Tibial artery (tissue), 4 donors: ENCODE measurements around the gene ANKRD33B.

ENCODE experiments used
- DNase-seq, 2 donors: peaks; one replicate each; pipeline ENCODE4 v3.0.0-alpha.2; 2019
- H3K27ac ChIP-seq, 2 donors: fragments of 200-600 bp; sonication (generic) in 1 of 2; 1 replicate in 1 of 2; 2 replicates in 1 of 2; pipeline ENCODE4 v1.5.1; 2018 to 2019; ENCODE audit warnings: mild to moderate bottlenecking in 1 of 2
- H3K27me3 ChIP-seq, 2 donors: fragments of 200-600 bp; sonication (generic) in 1 of 2; one replicate each; pipeline versions ENCODE4 v1.5.1 to v1.6.0; 2016 to 2019
- H3K36me3 ChIP-seq, 3 donors: fragments of 200-600 bp; sonication (generic) in 2 of 3; one replicate each; pipeline ENCODE4 v1.5.1; 2016 to 2019; ENCODE audit warnings: mild to moderate bottlenecking in 2 of 3
- H3K4me1 ChIP-seq, 4 donors: fragments of 200-600 bp; sonication (generic) in 2 of 4; 1 replicate in 3 of 4; 2 replicates in 1 of 4; pipeline ENCODE4 v1.5.1; 2016 to 2019
- H3K4me3 ChIP-seq, 2 donors: fragments of 200-600 bp; sonication (generic) in 1 of 2; 1 replicate in 1 of 2; 2 replicates in 1 of 2; pipeline ENCODE4 v1.5.1; 2018 to 2019; ENCODE audit warnings: mild to moderate bottlenecking in 2 of 2
- H3K9me3 ChIP-seq, 3 donors: fragments of 200-600 bp; sonication (generic) in 1 of 3; one replicate each; pipeline ENCODE4 v1.5.1; 2016 to 2019
- intact Hi-C: fragments of 100-400 bp; cut with DNase I; formaldehyde crosslinking; loops from one replicate; pipeline ENCODE4 v1.15.0; 2023; ENCODE audit warnings: low total_unique reads
- TF ChIP-seq, protein P1 (sequence below), 2 experiments: fragments of 200-600 bp in 1 of 2; fragments of 450-650 bp in 1 of 2; IDR thresholded peaks; one replicate each; pipeline ENCODE4 v1.5.1; 2017 to 2019; ENCODE audit warnings: antibody characterized with exemption in 2 of 2, mild to moderate bottlenecking in 1 of 2, moderate library complexity in 1 of 2

The ANKRD33B gene

DNA sequence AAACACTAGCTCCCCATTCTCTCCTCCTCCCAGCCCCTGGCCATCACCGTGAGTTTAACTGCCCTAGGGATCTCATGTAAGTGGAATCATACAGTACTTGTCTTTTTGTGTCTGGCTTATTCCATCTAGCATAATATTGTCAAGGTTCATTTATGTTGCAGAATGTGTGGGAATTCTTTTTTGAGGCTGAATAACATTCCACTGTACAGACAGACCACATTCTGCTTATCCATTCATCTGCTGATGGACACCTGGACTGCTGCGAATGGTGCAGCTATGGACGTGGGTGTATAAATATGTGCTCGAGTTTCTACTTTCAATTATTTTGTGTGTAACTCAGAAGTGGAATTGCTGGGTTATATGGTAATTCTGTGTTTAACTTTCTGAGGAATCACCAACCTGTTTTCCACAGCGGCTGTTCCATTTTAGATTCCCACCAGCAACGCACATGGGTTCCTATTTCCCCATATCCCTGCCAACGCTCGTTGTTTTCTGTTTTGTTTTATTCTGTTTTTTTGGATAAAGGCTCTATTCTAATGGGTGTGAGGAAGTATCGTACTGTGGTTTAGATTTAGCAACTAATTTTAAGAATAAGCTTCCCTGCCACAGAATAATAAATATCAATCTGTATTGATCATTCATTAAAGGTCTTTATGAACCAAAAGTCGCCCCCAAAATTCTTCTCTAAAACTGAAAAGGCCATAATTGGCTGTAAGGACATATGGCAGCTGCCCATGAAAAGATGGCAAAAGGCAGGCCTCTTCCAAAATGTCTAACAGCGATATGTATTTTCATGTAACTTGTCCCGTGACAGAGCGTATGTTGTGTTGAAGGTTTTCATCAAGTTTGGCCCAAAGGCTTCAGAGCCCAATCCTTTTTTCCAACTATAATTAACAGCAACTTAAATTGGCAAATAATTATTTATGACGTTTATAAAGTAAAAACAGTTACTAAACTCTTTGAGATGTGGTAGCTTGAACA lies 126.9 kb downstream of the ANKRD33B start:
- Histone ChIP-seq H3K9me3 (no peaks in the 10 kb centered on the region), H3K4me1 (no peaks in the 10 kb centered on the region), H3K27me3 (no peaks in the 10 kb centered on the region), H3K27ac (no peak overlapping the region), H3K36me3 (no peaks in the 10 kb centered on the region), H3K4me3 (no peak overlapping the region)
- intact Hi-C loops, result no loop called here
- DNase-seq, result no peak
- TF ChIP-seq, protein P1, sequence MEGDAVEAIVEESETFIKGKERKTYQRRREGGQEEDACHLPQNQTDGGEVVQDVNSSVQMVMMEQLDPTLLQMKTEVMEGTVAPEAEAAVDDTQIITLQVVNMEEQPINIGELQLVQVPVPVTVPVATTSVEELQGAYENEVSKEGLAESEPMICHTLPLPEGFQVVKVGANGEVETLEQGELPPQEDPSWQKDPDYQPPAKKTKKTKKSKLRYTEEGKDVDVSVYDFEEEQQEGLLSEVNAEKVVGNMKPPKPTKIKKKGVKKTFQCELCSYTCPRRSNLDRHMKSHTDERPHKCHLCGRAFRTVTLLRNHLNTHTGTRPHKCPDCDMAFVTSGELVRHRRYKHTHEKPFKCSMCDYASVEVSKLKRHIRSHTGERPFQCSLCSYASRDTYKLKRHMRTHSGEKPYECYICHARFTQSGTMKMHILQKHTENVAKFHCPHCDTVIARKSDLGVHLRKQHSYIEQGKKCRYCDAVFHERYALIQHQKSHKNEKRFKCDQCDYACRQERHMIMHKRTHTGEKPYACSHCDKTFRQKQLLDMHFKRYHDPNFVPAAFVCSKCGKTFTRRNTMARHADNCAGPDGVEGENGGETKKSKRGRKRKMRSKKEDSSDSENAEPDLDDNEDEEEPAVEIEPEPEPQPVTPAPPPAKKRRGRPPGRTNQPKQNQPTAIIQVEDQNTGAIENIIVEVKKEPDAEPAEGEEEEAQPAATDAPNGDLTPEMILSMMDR (IDR thresholded peaks at IDR 0.05), result no peak

DNA sequence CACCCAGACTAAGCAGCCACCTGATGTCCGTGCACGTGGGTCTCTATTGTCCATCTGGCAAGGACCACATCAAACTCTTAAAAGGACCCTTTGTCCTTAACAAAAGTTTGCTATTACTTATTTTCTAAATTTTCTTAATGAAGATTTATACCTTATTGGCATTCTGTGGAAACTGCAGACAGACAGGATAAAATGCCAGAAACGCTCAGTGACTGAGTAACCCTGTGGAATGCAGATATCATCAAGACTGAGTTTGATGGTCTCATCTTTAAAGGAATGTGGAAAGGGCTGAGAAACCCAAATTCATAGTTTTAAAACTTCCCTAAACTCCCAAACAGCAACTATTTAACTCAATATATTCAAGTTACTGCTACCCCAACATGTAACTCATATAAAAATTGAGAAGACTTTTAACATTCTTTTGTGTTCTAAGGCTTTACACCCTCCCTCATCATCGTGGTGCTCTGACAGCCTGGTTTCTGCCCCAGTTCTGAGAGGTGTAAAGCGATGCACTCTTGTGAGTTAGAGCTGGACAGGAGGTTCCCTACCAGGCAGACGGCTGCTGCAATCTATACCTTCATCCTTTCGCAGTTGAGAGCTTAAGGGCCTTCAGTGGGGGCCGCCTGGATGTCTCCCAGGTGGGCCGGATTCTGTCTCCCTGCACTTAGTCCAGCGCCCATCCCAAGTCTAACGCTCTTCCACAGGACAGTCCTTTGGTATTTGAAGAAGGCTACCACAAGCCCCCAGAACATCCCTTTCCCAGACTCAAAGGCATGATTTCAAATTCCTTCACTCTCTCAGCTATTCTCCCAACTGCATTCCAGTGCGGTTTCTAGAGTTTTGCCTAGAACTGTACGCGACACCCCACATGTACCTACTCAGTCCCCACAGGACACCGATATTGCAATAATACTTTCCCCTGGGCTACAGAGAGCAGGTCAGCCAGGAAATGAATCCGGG lies 128.2 kb downstream of the ANKRD33B start:
- H3K27me3 ChIP-seq, result no peaks in the 10 kb centered on the region
- H3K36me3 ChIP-seq, result no peaks in the 10 kb centered on the region
- no peaks in the 10 kb centered on the region for H3K4me1 ChIP-seq
- intact Hi-C loops, result no loop called here
- no peak for DNase-seq
- TF ChIP-seq, protein P1 (IDR thresholded peaks at IDR 0.05), result no peak
- no peak overlapping the region for H3K4me3 ChIP-seq
- H3K27ac ChIP-seq, result no peak overlapping the region
- no peaks in the 10 kb centered on the region for H3K9me3 ChIP-seq

GRCh38 chr5:10695055-10695649 lies 131.3 kb downstream of the ANKRD33B start:
- H3K4me1 ChIP-seq, result no peaks in the 10 kb centered on the region
- TF ChIP-seq, protein P1 (IDR thresholded peaks at IDR 0.05), result peak; percentile 56 to 78
- no peak overlapping the region for H3K27ac ChIP-seq
- H3K36me3 ChIP-seq, result no peaks in the 10 kb centered on the region
- intact Hi-C loops, result no loop called here
- H3K9me3 ChIP-seq, result no peaks in the 10 kb centered on the region
- H3K27me3 ChIP-seq, result no peaks in the 10 kb centered on the region
- DNase-seq, result peak; percentile 62 to 80
- H3K4me3 ChIP-seq, result no peak overlapping the region

DNA sequence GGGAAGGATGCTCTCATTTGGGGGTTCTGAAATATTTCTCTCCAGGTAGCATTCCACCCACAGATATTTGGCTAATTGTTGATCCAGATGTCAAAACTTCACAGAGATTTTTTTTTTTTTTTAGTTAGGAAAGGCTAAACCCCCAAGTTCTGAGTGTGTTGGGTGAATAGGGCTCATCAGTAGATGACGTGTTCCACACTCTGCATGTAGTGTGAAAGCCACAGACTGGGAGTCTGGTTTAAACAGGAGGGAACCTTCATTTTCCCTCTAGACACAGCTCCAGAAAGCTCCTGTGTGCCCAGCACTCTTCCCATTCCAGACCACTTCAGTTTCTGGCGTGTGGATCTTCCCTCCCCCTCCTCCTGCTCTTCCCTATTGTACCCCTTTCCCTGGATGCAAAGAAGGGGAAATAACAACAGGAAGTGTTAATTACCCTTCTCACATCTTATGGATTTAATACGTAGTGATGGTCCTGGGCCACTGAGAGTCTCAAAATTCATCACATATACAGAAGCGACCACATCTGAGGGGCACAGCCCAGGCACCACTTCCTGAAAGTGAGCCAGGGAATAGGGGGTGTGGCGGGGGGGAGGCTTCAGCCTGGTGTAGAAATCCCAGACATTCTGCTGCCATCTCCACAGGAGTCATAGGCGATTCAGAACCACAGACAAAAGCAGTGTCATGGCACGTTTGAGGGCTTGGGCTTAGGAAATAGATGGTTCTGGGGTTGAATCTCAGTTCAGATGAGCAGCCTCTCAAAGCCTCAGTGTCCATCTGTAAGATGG lies 132.1 kb downstream of the ANKRD33B start:
- TF ChIP-seq, protein P1 (IDR thresholded peaks at IDR 0.05), result no peak
- intact Hi-C loops, result no loop called here
- DNase-seq, result no peak
- Histone ChIP-seq H3K27me3 (no peaks in the 10 kb centered on the region), H3K27ac (no peak overlapping the region), H3K4me1 (peaks cover 0 to 1% (median 0%) of the 10 kb centered on the region in 4 donors), H3K36me3 (no peaks in the 10 kb centered on the region), H3K4me3 (no peak overlapping the region), H3K9me3 (no peaks in the 10 kb centered on the region)
